Tibial artery (tissue), 4 donors: ENCODE measurements around the gene LMNA.

ENCODE experiments used
- DNase-seq, 2 donors: peaks; one replicate each; pipeline ENCODE4 v3.0.0-alpha.2; 2019
- H3K27ac ChIP-seq, 2 donors: fragments of 200-600 bp; sonication (generic) in 1 of 2; 1 replicate in 1 of 2; 2 replicates in 1 of 2; pipeline ENCODE4 v1.5.1; 2018 to 2019; ENCODE audit warnings: mild to moderate bottlenecking in 1 of 2
- H3K27me3 ChIP-seq, 2 donors: fragments of 200-600 bp; sonication (generic) in 1 of 2; one replicate each; pipeline versions ENCODE4 v1.5.1 to v1.6.0; 2016 to 2019
- H3K36me3 ChIP-seq, 3 donors: fragments of 200-600 bp; sonication (generic) in 2 of 3; one replicate each; pipeline ENCODE4 v1.5.1; 2016 to 2019; ENCODE audit warnings: mild to moderate bottlenecking in 2 of 3
- H3K4me1 ChIP-seq, 4 donors: fragments of 200-600 bp; sonication (generic) in 2 of 4; 1 replicate in 3 of 4; 2 replicates in 1 of 4; pipeline ENCODE4 v1.5.1; 2016 to 2019
- H3K4me3 ChIP-seq, 2 donors: fragments of 200-600 bp; sonication (generic) in 1 of 2; 1 replicate in 1 of 2; 2 replicates in 1 of 2; pipeline ENCODE4 v1.5.1; 2018 to 2019; ENCODE audit warnings: mild to moderate bottlenecking in 2 of 2
- H3K9me3 ChIP-seq, 3 donors: fragments of 200-600 bp; sonication (generic) in 1 of 3; one replicate each; pipeline ENCODE4 v1.5.1; 2016 to 2019
- intact Hi-C: fragments of 100-400 bp; cut with DNase I; formaldehyde crosslinking; loops from one replicate; pipeline ENCODE4 v1.15.0; 2023; ENCODE audit warnings: low total_unique reads
- TF ChIP-seq, protein P1 (sequence below), 2 experiments: fragments of 200-600 bp in 1 of 2; fragments of 450-650 bp in 1 of 2; IDR thresholded peaks; one replicate each; pipeline ENCODE4 v1.5.1; 2017 to 2019; ENCODE audit warnings: antibody characterized with exemption in 2 of 2, mild to moderate bottlenecking in 1 of 2, moderate library complexity in 1 of 2

LMNA gene

DNA sequence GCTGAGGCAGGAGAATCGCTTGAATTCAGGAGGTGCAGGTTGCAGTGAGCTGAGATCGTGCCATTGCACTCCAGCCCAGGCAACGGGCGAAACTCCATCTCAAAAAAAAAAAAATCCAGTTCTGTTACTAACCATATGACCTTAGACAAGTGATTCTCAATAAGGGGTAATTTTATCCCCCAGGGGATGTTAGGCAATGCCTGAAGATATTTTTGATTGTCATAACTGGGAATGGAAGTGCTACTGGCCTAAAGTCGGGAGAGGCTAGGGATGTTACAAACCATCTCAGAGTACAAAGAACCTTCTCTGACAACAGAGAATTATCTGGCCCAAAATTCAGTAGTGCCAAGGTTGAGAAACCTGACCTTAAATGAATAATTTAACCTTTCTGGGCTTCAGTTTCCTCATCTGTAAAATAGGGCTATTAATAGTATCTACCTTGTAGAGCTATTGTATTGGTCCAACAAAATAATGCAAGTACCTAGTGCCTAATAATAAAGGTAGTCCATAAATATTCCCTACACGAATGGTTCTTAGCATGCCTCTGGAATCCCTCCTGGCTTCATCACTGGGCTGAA lies 5.8 kb upstream of the LMNA start:
- no peak overlapping the region for H3K4me3 ChIP-seq
- peaks cover 7 to 49% (median 39%) of the 10 kb centered on the region in 4 donors for H3K4me1 ChIP-seq
- DNase-seq: no peak
- H3K9me3 ChIP-seq: no peaks in the 10 kb centered on the region
- intact Hi-C loops: no loop called here
- TF ChIP-seq, protein P1, sequence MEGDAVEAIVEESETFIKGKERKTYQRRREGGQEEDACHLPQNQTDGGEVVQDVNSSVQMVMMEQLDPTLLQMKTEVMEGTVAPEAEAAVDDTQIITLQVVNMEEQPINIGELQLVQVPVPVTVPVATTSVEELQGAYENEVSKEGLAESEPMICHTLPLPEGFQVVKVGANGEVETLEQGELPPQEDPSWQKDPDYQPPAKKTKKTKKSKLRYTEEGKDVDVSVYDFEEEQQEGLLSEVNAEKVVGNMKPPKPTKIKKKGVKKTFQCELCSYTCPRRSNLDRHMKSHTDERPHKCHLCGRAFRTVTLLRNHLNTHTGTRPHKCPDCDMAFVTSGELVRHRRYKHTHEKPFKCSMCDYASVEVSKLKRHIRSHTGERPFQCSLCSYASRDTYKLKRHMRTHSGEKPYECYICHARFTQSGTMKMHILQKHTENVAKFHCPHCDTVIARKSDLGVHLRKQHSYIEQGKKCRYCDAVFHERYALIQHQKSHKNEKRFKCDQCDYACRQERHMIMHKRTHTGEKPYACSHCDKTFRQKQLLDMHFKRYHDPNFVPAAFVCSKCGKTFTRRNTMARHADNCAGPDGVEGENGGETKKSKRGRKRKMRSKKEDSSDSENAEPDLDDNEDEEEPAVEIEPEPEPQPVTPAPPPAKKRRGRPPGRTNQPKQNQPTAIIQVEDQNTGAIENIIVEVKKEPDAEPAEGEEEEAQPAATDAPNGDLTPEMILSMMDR (IDR thresholded peaks at IDR 0.05): no peak
- no peaks in the 10 kb centered on the region for H3K27me3 ChIP-seq
- H3K36me3 ChIP-seq: no peaks in the 10 kb centered on the region
- peak overlapping the region; percentile 94 to 97 for H3K27ac ChIP-seq

- peaks cover 6 to 41% (median 29%) of the 10 kb centered on the region in 4 donors for H3K4me1 ChIP-seq
- no peak overlapping the region for H3K27ac ChIP-seq
- TF ChIP-seq, protein P1 (IDR thresholded peaks at IDR 0.05): no peak
- no peaks in the 10 kb centered on the region for H3K9me3 ChIP-seq
- no peaks in the 10 kb centered on the region for H3K36me3 ChIP-seq
- no peak for DNase-seq
- intact Hi-C loops: no loop called here
- no peak overlapping the region for H3K4me3 ChIP-seq
- no peaks in the 10 kb centered on the region for H3K27me3 ChIP-seq
These were observed 4.3 kb upstream of the LMNA start for GRCh38 chr1:156110252-156110651.

- Histone ChIP-seq H3K27ac (peak overlapping the region in 1 of 2 donors; percentile 99), H3K4me1 (peaks cover 0 to 31% (median 19%) of the 10 kb centered on the region in 4 donors), H3K9me3 (no peaks in the 10 kb centered on the region), H3K4me3 (no peak overlapping the region), H3K27me3 (no peaks in the 10 kb centered on the region), H3K36me3 (no peaks in the 10 kb centered on the region)
- no peak for DNase-seq
- TF ChIP-seq, protein P1 (IDR thresholded peaks at IDR 0.05): no peak
- intact Hi-C loops: no loop called here
These were observed 3.1 kb upstream of the LMNA start for GRCh38 chr1:156111355-156111962.

DNA sequence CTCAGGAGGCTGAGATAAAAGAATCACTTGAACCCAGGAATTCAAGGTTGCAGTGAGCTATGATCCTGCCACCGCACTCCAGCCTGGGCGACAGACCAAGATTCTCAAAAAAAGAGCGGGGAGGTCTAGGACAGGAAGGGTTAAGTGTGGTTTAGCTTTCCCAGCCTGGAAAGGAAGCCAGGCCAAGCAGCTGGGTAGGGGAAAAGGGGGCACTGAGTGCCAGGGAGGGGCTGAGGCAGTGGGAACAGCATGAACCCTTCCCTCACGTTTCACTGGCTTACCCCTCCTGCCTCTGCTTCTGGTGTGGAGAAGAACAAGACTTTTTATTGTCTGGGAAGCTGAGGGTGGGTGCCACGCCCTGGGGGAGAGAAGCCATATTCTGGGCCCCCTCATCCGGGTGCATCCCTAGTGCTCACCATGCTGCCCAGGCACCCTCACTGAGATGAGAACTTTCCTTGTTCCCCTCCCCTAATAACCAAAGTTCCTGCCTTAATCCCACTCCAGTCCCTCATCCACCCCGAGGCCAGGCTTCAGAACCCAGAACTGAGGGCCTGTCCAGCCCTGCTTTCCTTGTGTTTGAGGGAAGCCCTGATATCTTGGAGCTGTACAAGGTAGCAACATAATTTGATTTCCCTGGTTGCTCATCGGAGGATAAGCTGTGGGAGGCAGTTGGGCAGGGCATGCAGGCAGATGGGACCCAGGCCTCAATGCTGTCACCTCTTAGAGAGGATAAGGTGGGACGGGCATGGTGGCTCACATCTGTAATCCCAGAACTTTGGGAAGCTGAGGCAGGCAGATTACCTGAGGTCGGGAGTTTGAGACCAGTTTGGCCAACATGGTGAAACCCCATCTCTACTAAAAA lies 2.0 kb upstream of the LMNA start:
- intact Hi-C loops: no loop called here
- TF ChIP-seq, protein P1 (IDR thresholded peaks at IDR 0.05): no peak

DNA sequence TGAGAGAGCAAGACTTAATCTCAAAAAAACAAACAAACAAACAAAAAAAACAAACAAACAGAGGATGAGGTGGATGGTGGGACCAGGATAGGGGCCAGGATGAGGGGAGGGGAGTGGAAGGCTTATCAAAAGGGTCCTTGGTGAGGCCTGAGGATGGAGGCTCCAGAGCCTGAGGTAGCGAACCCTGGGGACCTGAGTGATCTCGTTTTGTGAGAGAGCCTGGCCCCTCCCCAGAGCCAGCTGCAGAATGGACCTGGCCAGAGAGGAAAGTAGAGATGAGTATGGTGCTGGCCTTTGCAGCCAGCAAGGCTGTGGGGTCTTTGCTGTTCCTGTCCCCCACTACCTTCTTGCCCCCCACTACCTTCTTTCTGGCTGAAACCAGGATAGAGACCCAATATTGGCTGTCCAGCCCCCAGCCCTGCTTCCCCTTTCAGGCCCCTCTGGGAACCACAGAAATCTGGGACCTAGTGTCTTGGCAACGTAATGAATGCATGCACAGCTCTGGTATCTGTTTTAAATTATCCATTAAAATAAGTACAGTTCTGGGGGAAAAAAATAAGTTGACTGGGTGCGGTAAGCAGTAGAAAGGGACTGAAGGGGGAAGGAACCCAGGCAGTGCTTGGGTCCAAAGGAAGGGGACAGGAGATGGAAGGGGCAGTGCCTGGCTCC lies 1.1 kb upstream of the LMNA start:
- no peaks in the 10 kb centered on the region for H3K9me3 ChIP-seq
- peak overlapping the region; percentile 92 to 99 for H3K27ac ChIP-seq
- H3K27me3 ChIP-seq: no peaks in the 10 kb centered on the region
- H3K36me3 ChIP-seq: no peaks in the 10 kb centered on the region
- H3K4me1 ChIP-seq: peaks cover 0 to 30% (median 16%) of the 10 kb centered on the region in 4 donors
- no peak for DNase-seq
- intact Hi-C loops: no loop called here
- H3K4me3 ChIP-seq: peak overlapping the region in 1 of 2 donors; percentile 78
- TF ChIP-seq, protein P1 (IDR thresholded peaks at IDR 0.05): no peak

More for the DNA sequence above, 2.0 kb upstream of the LMNA start:
- peak overlapping the region; percentile 92 to 99 for H3K27ac ChIP-seq
- H3K4me1 ChIP-seq: peaks cover 0 to 27% (median 15%) of the 10 kb centered on the region in 4 donors
- H3K36me3 ChIP-seq: no peaks in the 10 kb centered on the region
- H3K9me3 ChIP-seq: no peaks in the 10 kb centered on the region
- no peaks in the 10 kb centered on the region for H3K27me3 ChIP-seq
- no peak for DNase-seq
- H3K4me3 ChIP-seq: no peak overlapping the region
